GM12878 (cell line): ENCODE results near the gene NANOS2. TPM values are rescaled to one million over a fixed set of nuclear protein-coding genes. Genes with fewer than 3 reads are reported as not detected.

Experiments
- ATAC-seq: fragments of 200-7000 bp; cut with Tn5 transposase; 3 replicates; pipeline ENCODE4 v1.9.1; 2020; ENCODE audit warnings: mild to moderate bottlenecking, moderate library complexity
- BruUV-seq: library from RNA; stranded (reverse); fragments of 400-500 nt; replicated peaks from 2 replicates; lab custom pipeline; 2021; lab: Mats Ljungman, UMichigan
- CTCF ChIA-PET: fragments of 300-600 bp; sonication (Branson Sonifier 250); formaldehyde crosslinking; extraction: SDS; loops from one replicate; lab custom pipeline; 2021; ENCODE audit warnings: inconsistent platforms; lab: Yijun Ruan, JAX
- POLR2A ChIA-PET: fragments of 350-600 bp; formaldehyde crosslinking; extraction: SDS; loops from one replicate; lab custom pipeline; 2021; ENCODE audit warnings: inconsistent platforms; lab: Charles Lee
- RAD21 ChIA-PET: fragments of 300-600 bp; sonication (Branson Sonifier 250); formaldehyde crosslinking; loops from one replicate; lab custom pipeline; 2023; ENCODE audit warnings: antibody characterized with exemption; ENCODE audit not compliant: unreplicated experiment; lab: Charles Lee
- SMC1A ChIA-PET: fragments of 300-600 bp; sonication (Branson Sonifier 250); formaldehyde crosslinking; loops from one replicate; lab custom pipeline; 2023; ENCODE audit not compliant: unreplicated experiment, uncharacterized antibody; lab: Charles Lee
- DNase-seq: peaks from one replicate; pipeline ENCODE4 v3.0.0-alpha.2; 2011; ENCODE audit warnings: low read depth, low spot score
- FAIRE-seq: peaks from 3 replicates; lab custom pipeline; 2011; peaks lifted over from hg19 to GRCh38; lab: Jason Lieb, UNC
- H2AFZ ChIP-seq: 2 replicates; pipeline ENCODE4 v1.6.0; 2011; ENCODE audit warnings: low read depth, low read length, control low read depth; ENCODE audit not compliant: control insufficient read depth
- H3K27ac ChIP-seq: 2 replicates; pipeline ENCODE4 v1.5.1; 2011; ENCODE audit warnings: control low read depth; ENCODE audit not compliant: control insufficient read depth, insufficient read depth
- H3K27me3 ChIP-seq, 2 experiments: replicated peaks in 1 of 2; 2 replicates each; pipeline versions ENCODE4 v1.6.0 to v1.6.1; 2011; ENCODE audit warnings: low read length in 1 of 2; ENCODE audit not compliant: control insufficient read depth in 2 of 2, insufficient read depth in 2 of 2
- H3K36me3 ChIP-seq, 2 experiments: 2 replicates each; pipeline ENCODE4 v1.5.1; 2011; ENCODE audit warnings: low read length in 1 of 2; ENCODE audit not compliant: control insufficient read depth in 2 of 2, insufficient read depth in 2 of 2
- H3K4me1 ChIP-seq: 2 replicates; pipeline ENCODE4 v1.6.1; 2011; ENCODE audit warnings: mild to moderate bottlenecking, low read length, moderate library complexity, mixed read lengths; ENCODE audit not compliant: control insufficient read depth, insufficient read depth
- H3K4me2 ChIP-seq: 2 replicates; pipeline ENCODE4 v1.6.0; 2011; ENCODE audit warnings: control low read depth; ENCODE audit not compliant: control insufficient read depth, insufficient read depth
- H3K4me3 ChIP-seq: fragments of 200-600 bp; sonication (generic); 2 replicates; pipeline ENCODE4 v1.5.1; 2016
- H3K79me2 ChIP-seq: 2 replicates; pipeline ENCODE4 v1.6.0; 2011; ENCODE audit warnings: low read length; ENCODE audit not compliant: control insufficient read depth, insufficient read depth
- H3K9ac ChIP-seq: 2 replicates; pipeline ENCODE4 v1.8.0; 2011; ENCODE audit warnings: low read length, control low read depth, mixed read lengths; ENCODE audit not compliant: control insufficient read depth, insufficient read depth
- H3K9me3 ChIP-seq: replicated peaks from 3 replicates; pipeline ENCODE4 v1.5.1; 2011; ENCODE audit warnings: mild to moderate bottlenecking, low read length; ENCODE audit not compliant: control insufficient read depth, insufficient read depth
- H4K20me1 ChIP-seq: 2 replicates; pipeline ENCODE4 v1.6.0; 2011; ENCODE audit not compliant: control insufficient read depth, insufficient read depth
- ATF2 ChIP-seq: IDR thresholded peaks from 2 replicates; pipeline ENCODE4 v1.6.1; 2012; ENCODE audit warnings: low read length, inconsistent platforms
- BACH1 ChIP-seq: fragments of 450-650 bp; IDR thresholded peaks from 2 replicates; pipeline ENCODE4 v1.6.1; 2017; ENCODE audit warnings: mild to moderate bottlenecking, borderline replicate concordance
- BMI1 ChIP-seq: fragments of 450-650 bp; IDR thresholded peaks from 2 replicates; pipeline ENCODE4 v1.6.1; 2016; ENCODE audit warnings: mild to moderate bottlenecking, moderate library complexity, borderline replicate concordance
- CBX3 ChIP-seq: fragments of 200-600 bp; sonication (generic); IDR thresholded peaks from 2 replicates; pipeline ENCODE4 v1.6.1; 2016; ENCODE audit warnings: low read depth, borderline replicate concordance
- GATAD2B ChIP-seq: fragments of 450-650 bp; conservative IDR thresholded peaks from 2 replicates; pipeline ENCODE4 v1.6.1; 2017; ENCODE audit warnings: low read depth, mild to moderate bottlenecking, moderate library complexity
- HCFC1 ChIP-seq: fragments of 150-350 bp; IDR thresholded peaks from 2 replicates; pipeline ENCODE4 v1.6.1; 2014; ENCODE audit warnings: low read length
- HDAC6 ChIP-seq: fragments of 200-600 bp; sonication (generic); IDR thresholded peaks from one replicate; pipeline ENCODE4 v1.8.0; 2017; ENCODE audit warnings: antibody characterized with exemption; ENCODE audit not compliant: unreplicated experiment
- IRF3 ChIP-seq: fragments of 450-650 bp; IDR thresholded peaks from 2 replicates; pipeline ENCODE4 v1.6.1; 2014; ENCODE audit warnings: mild to moderate bottlenecking
- IRF4 ChIP-seq: IDR thresholded peaks from 2 replicates; pipeline ENCODE4 v1.6.1; 2011; ENCODE audit warnings: low read depth, low read length
- JUND ChIP-seq: IDR thresholded peaks from 2 replicates; pipeline ENCODE4 v1.6.1; 2012; ENCODE audit warnings: low read depth, mild to moderate bottlenecking, low read length, improper control_type of control experiment, moderate library complexity
- KDM1A ChIP-seq: fragments of 200-600 bp; sonication (generic); IDR thresholded peaks from 2 replicates; pipeline ENCODE4 v1.6.1; 2016; ENCODE audit warnings: borderline replicate concordance
- MXI1 ChIP-seq: fragments of 150-350 bp; IDR thresholded peaks from 2 replicates; pipeline ENCODE4 v1.6.1; 2011; ENCODE audit warnings: low read depth, mild to moderate bottlenecking, inconsistent platforms, low read length, improper control_type of control experiment
- REST ChIP-seq: IDR thresholded peaks from 2 replicates; pipeline ENCODE4 v1.6.1; 2012; ENCODE audit warnings: mild to moderate bottlenecking, low read depth, low read length
- RUNX3 ChIP-seq: IDR thresholded peaks from 2 replicates; pipeline ENCODE4 v1.6.1; 2012; ENCODE audit warnings: low read length, inconsistent platforms
- SMC3 ChIP-seq: IDR thresholded peaks from 2 replicates; pipeline ENCODE4 v1.6.1; 2011; ENCODE audit warnings: low read length, improper control_type of control experiment, borderline replicate concordance
- ZNF207 ChIP-seq: fragments of 450-650 bp; IDR thresholded peaks from 2 replicates; pipeline ENCODE4 v1.6.1; 2014; ENCODE audit warnings: antibody characterized with exemption, mild to moderate bottlenecking, borderline replicate concordance
- ZNF622 ChIP-seq: fragments of 450-650 bp; IDR thresholded peaks from 2 replicates; pipeline ENCODE4 v1.6.1; 2017; ENCODE audit warnings: mild to moderate bottlenecking, inconsistent platforms
- ZZZ3 ChIP-seq: IDR thresholded peaks from 2 replicates; pipeline ENCODE4 v1.6.1; 2011; ENCODE audit warnings: low read depth; ENCODE audit not compliant: control insufficient read depth, insufficient read length
- WGBS: methylation state at CpG from one replicate; pipeline ENCODE4 v1.1.6; 2016; ENCODE audit warnings: low lambda C conversion rate; ENCODE audit not compliant: insufficient replicate concordance, insufficient coverage; ENCODE audit errors: missing lambda C conversion rate; 5-methylcytosine and 5-hydroxymethylcytosine counted together
- in situ Hi-C: fragments of 300-500 bp; cut with MboI; formaldehyde crosslinking; loops from 9 replicates; pipeline ENCODE4 v1.14.3; 2018; ENCODE audit warnings: mixed read lengths
- intact Hi-C: fragments of 100-400 bp; cut with micrococcal nuclease; formaldehyde crosslinking; loops from one replicate; pipeline ENCODE4 v1.14.2; 2022; ENCODE audit not compliant: unreplicated experiment
- polyA plus RNA-seq, 11 experiments: library from polyadenylated mRNA; depleted of rRNA in 4 of 11; unstranded in 6 of 11; stranded (reverse) in 5 of 11; fragments of >200 nt; fragmentation: Nextera tagmentation in 4 of 11; fragmentation: Illumina TruSeq in 1 of 11; extraction: Ambion mirVana in 4 of 11; extraction: Trizol in 1 of 11; gene quantifications; 1 replicate in 1 of 11; 2 replicates in 10 of 11; pipeline versions ENCODE4 v1.2.1 to v1.2.3, GENCODE V29; 2011 to 2016; ENCODE audit warnings: inconsistent platforms in 2 of 11, missing spikeins in 2 of 11, low read depth in 1 of 11
- total RNA-seq, 4 experiments: library from RNA; depleted of rRNA in 3 of 4; stranded (reverse); fragments of >200 nt in 3 of 4; fragmentation: Illumina TruSeq in 1 of 4; extraction: Trizol in 1 of 4; gene quantifications; 2 replicates each; pipeline versions ENCODE4 v1.2.1 to v1.2.3, GENCODE V29; 2013 to 2021

NANOS2 gene
- total and polyA plus RNA-seq, 10 of the 15 experiments (the other 5 are each of a cell fraction or from before 2014, with no cell fraction given) = not detected

- TF ChIP-seq GATAD2B (no peak), HDAC6 (no peak), MXI1 (no peak), HCFC1 (no peak), SMC3 (no peak), RUNX3 (no peak), ZNF207 (no peak), IRF3 (no peak), BMI1 (no peak), ATF2 (no peak), CBX3 (no peak), ZZZ3 (no peak), REST (no peak), KDM1A (no peak), BACH1 (no peak), JUND (no peak), IRF4 (no peak), ZNF622 (no peak)
- FAIRE-seq = no peak
- peaks cover 4% of the 10 kb centered on the region for H3K79me2 ChIP-seq
- no peak overlapping the region for H2AFZ ChIP-seq
- ATAC-seq = no peak
- H3K4me1 ChIP-seq = peaks cover 32% of the 10 kb centered on the region
- H3K9ac ChIP-seq = no peak overlapping the region
- no peaks in the 10 kb centered on the region for H3K9me3 ChIP-seq
- in situ Hi-C loops (no loop called here), intact Hi-C loops (no loop called here)
- H3K4me2 ChIP-seq = no peak overlapping the region
- no peak overlapping the region for H3K4me3 ChIP-seq
- no peaks in the 10 kb centered on the region for H3K27me3 ChIP-seq
- peaks cover 0 to 1% of the 10 kb centered on the region in 2 experiments; a peak in 1 of 4 replicates for H3K36me3 ChIP-seq
- 59% methylated on average over 2 of the region's 2 CpGs for WGBS
- no TSS peak for BruUV-seq
- no peak for DNase-seq
- RAD21 ChIA-PET = interaction anchor here (1.5 to 7.6 kb wide), 3 partner anchors 15 to 63 kb away, joined by 3 to 159 read pairs (median 12); partner anchors contain the start of genes FOXA3 and SYMPK
- SMC1A ChIA-PET = interaction anchor here (6.0 kb wide), 1 partner anchor 13 kb away, joined by 98 read pairs; the partner anchor contains the start of genes FOXA3 and SYMPK
- no peaks in the 10 kb centered on the region for H4K20me1 ChIP-seq
- CTCF ChIA-PET = interaction anchor here (0.7 to 9.1 kb wide), 2 partner anchors 17 to 1174 kb away, joined by 4 to 194 read pairs; partner anchors contain the start of genes FOXA3 and SYMPK
- POLR2A ChIA-PET = interaction anchor here (9.0 kb wide), 1 partner anchor 16 kb away, joined by 178 read pairs; the partner anchor contains the start of genes FOXA3 and SYMPK
- H3K27ac ChIP-seq = no peak overlapping the region
Observed at GRCh38 chr19:45879971-45880370, 34.6 kb downstream of the NANOS2 start.
